Loucy (cell line): ENCODE results near the gene ADGRF4.

Experiments
- CTCF ChIP-seq: fragments of 200-600 bp; sonication (generic); conservative IDR thresholded peaks from 2 replicates; pipeline ENCODE4 v1.5.1; 2014; ENCODE audit warnings: mild to moderate bottlenecking, antibody characterized with exemption, low read length
- EZH2phosphoT487 ChIP-seq: fragments of 200-600 bp; IDR thresholded peaks from 2 replicates; pipeline ENCODE4 v1.6.1; 2018; ENCODE audit warnings: antibody characterized with exemption, mild to moderate bottlenecking, moderate library complexity, borderline replicate concordance

GRCh38 chr6:47651505-47651944 is 46.9 kb upstream of the ADGRF4 start:
- TF ChIP-seq CTCF = no peak
- no peak for TF ChIP-seq EZH2phosphoT487
